HG03060 (cell line): ENCODE results near the gene SPEN.

Experiments used
- ATAC-seq: cut with Tn5 transposase; IDR thresholded peaks from one replicate; pipeline ENCODE4 v1.9.1; 2021; ENCODE audit warnings: low read depth, moderate number of reproducible peaks; ENCODE audit not compliant: unreplicated experiment

SPEN gene

DNA sequence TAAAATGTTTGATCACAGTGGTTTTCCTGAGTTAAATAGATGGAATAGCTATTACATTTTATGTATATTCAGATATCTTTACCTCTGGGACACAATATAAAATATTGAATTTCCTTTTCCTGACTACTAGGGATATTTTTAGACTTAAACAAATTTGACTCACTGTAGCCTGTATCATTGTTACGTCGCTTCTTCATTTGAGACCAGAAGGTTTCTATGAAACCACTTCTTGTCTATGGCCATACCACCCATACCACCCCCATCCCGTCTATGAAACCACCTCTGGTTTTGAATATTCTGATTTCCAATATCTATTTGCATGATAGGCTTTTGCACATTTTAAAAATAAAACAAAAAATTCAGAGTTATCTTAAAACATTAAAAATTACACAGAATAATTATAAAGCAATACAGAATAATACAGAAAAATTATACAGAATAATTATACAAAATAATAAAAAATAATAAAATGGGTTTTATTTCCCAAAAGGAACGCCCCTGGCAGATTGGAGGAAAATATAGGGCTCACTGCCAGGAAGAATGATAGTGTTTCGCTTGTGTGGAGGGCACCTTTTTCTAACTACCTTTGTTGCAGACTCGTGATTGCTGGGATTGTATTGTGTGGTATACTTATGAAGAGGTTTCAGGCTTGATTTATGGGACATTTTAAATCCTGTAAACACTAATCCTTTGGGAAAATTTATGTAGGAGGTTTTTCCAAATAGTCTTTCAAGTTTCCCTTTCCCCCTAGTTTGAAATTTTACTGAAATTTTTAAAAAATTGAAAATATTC is 4.7 kb downstream of the SPEN start:
- ATAC-seq: no peak

DNA sequence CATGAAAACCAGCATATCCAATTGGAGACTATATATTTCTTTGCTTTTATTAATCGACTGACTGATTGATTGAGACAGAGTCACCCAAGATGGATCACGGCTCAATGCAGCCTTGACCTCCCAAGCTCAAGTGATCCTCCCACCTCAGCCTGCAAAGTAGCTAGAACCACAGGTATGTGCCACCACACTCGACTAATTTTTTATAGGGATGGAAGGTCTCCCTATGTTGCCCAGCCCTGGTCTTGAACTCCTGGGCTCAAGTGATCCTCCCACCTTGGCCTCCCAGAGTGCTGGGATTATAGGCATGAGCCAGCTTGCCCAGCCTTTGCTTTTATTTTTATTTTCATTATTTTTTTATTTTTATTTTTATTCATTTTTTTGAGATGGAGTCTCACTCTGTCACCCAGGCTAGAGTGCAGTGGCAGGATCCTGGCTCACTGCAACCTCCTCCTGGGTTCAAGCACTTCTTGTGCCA is 5.4 kb downstream of the SPEN start:
- no peak for ATAC-seq

DNA sequence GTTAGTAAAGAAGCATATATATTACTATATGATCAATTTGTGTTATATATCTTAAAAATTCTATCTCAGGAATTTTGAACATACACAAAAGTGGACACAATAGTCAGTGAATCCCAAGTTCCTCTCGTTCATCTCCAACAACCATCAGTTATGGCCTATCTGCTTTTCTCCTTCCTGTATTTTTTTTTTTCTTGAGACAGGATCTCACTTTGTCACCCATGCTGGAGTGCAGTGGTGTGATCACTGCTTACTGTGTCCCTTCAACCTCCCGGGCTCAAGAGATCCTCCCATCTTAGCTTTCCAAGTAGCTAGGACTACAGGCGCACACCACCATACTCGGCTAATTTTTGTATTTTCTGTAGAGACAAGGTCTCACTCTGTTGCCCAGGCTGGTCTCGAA is 9.4 kb downstream of the SPEN start:
- ATAC-seq: no peak

DNA sequence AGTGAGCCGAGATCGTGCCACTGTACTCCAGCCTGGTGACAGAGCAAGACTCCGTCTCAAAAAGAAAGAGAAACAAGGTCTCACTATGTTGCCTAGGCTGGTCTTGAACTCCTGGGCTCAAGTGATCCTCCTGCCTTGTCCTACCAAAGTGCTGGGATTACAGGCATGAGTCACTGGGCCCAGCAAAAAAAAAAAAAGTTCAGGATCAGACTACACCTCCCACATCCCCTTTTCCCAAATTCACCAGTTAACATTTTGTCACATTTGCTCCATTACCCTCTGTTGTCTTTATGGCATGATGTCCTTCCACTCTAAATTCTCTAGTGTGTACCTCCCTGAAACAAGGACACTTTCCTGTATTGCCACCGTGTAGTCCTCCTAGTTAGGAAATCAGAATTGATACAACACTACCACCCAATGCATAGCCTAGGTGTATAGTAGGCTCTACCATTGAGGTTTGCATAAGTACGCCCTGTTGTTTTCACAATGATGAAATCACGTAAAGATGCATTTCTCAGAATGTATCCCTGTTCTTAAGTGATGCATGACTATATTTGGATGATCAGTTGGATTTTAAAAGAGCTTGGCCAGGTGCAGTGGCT is 10.7 kb downstream of the SPEN start:
- no peak for ATAC-seq

DNA sequence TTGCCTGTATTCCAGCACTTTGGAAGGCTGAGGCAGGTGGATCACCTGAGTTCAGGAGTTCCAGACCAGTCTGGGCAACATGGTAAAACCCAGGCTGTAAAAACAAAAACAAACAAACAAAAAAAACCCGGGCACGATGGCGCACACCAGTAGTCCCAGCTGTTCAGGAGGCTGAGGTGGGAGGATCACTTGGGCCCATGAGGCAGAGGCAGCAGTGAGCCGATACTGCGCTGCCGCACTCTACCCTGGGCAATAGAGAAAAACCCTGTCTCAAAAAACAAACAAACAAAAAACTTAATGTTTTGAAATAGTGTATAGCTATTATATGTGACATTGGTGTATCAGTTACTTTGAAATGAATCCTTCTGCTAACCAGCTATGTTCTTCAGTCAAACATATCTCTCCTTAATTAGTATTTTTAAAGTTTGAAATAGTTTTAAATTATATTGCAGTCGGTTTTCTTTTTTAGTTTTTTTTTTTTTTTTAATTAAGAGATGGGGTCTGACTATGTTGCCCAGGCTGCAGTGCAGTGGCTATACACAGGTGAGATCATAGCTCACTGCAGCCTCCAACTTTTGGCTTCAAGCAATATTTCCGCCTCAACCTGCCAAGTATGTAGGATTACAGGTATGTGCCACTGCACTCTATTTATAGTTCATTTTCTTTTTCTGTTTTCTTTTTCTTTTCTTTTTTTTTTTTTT is 11.3 kb downstream of the SPEN start:
- ATAC-seq: no peak

DNA sequence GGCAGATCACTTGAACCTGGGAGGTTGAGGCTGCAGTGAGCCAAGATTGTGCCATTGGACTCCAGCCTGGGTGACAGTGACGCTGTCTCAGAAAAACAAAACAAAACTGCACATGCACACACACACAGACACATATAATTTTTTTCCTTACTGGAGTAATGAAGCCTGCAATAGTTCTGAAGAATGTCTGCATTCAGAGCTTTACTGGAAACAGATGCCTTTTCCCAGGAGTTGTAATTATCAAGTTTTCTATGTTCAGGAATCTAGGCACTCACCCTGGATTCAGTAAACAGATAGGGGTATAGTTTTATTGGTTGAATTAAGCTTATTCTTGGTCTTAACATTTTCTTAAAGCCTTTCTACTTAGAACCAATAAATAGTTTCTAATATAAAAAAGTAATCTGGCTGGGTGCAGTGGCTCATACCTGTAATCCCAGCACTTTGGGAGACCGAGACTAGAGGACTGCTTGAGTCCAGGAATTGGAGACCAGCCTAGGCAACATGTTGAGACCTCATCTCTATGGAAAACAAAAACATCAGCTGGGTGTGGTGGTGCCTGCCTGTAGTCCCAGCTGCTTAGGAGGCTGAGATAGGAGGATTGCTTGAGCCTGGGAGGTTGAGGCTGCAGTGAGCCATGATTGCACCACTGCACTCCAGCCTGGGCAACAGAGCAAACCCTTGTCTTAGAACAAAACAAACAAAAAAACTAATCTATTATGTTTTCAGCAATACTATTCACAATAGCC is 15.8 kb downstream of the SPEN start:
- ATAC-seq: no peak

DNA sequence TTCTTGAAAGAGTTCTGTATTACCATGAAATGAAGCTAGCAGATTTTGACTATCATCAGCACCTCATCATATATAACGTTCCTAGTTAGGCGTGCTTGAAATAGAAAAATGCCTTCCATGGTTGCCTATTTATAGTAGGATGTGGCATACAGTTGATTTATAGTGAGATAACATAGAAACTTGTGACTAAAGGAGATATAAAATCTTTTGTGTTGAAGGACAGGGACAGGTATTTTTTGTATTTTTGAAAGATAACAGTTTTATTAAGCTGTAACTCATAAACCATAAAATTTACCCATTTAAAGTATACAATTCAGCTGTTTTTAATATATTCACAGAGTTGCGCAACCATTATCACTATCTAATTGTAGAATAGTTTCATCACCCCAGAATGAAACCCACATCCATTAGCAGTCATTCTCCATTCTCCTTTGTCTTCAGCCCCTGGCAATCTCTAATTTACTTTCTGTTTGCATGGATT is 19.3 kb downstream of the SPEN start:
- ATAC-seq: no peak

DNA sequence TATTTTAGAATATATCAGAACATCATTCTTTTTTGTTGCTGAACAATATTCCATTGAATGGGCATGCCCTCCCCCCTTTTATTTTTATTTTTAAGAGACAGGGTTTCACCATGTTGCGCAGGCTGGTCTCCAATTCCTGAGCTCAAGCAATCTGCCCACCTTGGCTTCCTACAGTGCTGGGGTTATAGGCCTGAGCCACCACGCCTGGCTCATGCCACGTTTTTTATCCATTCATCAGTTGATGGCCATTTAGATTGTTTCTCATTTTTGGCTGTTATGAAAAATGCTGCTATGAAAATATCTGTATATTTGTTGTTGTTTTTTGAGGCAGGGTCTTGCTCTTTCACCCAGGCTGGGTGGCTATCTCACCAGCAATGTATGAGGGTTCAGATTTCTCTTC is 19.8 kb downstream of the SPEN start:
- ATAC-seq: no peak

DNA sequence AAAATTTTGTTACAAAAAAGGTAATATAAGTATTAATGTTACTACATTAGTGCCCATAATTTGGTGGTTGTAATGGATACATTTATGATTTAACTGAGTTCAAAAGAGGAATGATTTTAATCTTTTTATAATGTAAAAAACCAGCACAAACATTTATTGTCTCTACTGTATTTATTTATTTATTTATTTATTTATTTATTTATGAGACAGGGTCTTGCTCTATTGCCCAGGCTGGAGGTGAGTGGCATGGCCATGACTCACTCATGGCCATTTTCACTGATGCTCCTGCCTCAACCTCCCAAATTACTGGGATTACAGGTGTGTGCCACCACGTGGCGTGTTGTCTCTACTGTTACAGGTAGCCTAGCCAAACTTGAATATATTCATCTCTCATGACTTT is 21.9 kb downstream of the SPEN start:
- ATAC-seq: no peak

DNA sequence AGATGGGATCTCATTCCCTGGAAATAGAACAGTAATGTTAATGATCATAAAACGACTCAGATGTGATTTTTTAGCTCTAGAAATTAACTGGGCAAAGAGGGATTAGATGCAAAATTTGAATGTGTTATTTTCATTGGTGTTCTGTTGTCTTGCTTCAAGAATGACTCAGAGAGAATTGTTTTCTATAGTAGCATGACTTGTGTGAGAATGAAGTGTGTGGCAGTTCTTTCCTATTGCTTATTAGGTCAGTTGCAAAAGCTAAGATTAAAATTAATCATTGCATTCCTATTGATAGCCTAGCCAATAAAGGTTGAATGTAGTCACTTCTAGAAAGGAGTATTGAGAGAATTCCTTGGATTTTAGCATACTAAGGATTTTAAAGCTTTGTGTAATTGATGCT is 22.9 kb downstream of the SPEN start:
- ATAC-seq: no peak

DNA sequence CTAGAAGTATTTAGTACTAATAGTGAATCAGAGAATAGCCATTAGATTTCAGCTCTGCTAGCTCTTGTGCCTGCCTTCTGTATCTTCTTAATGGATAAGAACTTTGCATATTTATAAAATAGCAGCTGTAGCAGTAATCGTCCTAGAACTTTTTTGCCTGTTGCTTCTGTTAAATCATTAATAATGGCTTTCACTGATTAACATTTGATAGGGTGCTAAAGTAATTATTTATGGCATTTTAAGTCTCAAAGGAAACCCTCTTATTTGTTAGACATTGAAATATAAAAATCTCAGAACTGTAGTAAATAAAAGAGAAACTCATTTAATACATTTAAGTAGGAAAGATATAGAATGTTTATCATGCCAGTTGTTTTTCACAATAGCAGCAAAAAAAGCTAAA is 27.0 kb downstream of the SPEN start:
- ATAC-seq: no peak

DNA sequence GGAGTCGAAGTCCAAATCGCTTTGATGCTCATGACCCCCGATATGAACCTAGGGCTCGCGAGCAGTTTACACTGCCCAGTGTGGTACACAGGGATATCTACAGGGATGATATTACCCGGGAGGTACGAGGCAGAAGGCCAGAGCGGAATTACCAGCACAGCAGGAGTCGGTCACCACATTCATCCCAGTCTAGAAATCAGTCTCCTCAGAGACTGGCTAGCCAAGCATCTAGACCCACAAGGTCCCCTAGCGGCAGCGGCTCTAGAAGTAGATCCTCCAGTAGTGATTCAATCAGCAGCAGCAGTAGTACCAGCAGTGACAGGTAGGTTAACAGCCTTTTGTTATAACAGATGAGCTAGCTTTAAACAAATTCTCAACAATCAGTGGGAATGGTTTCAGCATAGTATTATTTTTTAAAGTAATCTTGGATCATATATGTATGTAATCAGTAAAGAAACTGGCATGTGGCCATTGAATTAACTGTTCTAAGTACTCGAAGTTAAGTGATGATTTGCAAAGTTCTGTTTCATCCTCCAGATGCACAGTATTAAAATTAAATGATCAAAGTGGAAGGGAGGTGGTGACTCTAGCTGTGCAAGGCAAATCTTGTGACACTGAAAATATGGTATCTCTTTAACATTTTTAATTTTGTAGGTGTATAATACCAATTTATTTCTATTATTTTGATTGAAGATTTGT is 29.0 kb downstream of the SPEN start:
- ATAC-seq: no peak

DNA sequence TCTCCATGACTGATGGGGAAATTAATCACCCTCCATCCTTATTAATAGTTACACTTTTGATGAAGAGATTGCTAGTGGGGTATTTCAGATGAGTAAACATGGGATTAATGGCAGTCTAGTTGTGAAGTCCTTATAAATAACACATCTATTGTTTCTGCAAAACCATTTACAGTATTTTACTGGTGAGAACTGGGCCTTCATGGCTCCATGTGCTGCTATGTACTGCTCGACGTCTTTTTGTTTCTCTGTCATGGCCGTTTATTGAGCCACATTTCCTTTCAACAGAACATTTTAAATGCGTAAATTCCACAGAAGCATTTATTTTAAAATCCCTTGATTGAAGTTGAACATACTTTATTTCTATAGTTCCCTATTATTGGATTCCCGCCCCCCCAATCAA is 34.5 kb downstream of the SPEN start:
- no peak for ATAC-seq

DNA sequence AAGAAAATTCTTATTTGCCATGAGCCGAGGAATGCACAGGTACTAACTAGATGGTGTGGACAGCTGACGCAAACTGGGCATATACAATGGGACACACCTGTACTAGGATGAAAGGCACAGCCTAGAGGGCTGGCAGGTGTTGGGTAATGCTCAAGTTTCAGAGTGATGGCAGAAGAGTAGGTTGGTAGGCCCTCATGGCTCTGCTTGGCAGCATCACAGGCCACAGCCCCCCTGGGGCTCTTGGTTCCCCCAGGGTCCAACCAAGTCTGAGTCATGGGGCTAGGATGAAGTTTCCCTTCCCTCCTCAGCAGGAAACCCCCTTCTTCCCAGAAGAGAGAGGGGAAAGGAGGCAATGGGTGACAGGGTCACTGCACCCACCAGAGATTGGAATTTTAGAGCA is 35.2 kb downstream of the SPEN start:
- ATAC-seq: no peak

DNA sequence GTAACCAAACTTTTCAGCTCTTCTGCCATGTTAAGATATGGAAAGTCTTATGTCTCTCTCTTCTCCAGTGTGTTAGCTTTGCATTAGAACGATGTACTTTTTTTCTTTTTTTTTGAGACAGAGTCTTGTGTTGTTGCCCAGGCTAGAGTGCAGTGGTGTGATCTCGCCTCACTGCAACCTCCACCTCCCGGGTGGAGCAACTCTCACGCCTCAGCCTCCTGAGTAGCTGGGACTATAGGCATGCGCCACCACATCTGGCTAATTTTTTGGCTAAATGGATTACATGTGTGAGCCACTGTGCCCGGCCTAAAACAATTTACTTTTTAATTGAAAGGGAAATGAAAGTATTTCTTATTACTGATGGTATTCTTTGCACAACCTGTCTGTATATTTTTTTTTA is 35.8 kb downstream of the SPEN start:
- no peak for ATAC-seq

DNA sequence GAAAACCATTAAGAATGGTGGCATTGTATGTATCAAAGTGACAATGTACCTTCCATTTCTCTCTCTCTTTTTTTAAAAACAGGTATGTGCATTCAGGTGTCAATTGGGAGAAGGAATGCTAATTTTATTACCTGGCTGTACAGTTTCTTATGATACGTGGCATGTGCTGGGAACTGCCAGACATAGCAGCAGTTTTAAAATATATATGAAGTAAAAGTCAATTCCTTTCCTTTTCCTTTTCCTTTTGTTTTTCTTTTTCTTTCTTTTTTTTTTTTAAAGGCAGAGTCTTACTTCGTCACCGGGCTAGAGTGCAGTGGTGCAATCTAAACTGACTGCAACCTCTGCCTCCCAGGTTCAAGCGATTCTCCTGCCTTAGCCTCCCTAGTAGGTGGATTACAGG is 37.0 kb downstream of the SPEN start:
- ATAC-seq: no peak

DNA sequence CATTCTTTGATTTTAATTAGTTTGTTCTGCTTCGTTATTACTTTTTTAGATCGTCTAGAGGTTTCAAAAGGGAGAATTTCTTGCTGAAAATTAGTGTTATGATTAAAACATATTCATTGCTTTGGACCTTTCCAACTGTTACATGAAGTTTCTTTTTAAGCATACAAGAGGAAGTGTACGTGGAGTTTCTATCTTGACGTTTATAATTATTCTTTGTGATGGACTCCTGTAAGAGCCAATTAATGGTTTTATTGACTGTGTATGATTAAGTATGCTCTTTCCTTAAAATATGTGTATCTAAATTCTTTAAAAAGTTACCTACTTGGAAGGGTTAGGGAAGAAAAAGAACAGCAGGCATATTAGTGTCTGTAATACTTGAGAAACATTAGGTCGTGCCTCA is 37.8 kb downstream of the SPEN start:
- ATAC-seq: no peak

DNA sequence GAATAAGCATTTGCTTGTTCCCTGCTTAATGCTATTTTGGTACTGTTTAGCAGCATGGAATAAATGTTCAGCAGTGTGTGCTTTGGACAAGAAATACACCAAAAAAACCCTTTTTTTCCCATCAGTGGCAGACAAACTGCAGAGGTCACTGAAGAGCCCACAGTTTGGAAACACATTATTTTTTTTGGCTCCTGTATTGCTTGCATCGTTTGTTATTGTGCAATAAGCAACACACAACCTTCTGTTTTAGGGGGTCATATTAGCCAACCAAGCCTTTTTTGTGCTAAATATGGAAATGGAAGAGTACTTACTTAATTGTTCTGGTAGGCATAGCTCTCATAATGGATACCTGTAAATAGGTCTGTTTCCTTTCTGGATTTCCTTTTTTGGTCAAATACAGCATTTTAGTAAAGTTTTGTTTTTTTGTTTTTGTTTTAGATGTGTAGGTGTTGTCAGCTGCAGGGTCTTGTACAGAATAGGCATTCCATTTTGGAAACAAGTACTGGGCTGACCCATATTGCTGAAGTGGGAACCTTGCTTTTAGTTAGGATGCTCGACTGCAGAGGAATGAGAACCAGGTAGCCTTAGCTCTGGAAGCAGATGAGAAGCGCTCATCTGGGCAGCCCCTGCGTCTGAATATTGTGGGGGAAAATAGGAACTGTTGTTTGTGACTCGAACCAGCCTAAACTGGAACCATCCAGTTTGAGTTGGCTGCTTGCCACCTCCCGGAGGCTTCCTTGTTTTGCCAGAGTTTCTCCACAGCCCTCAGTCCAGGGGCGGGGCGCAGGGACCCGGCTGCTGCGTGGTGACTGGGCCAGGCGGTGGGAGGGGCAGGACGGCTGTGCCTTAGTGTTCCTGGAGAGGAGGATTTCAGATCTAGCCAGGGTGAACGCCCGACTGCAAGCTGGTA is 38.4 kb downstream of the SPEN start:
- no peak for ATAC-seq

DNA sequence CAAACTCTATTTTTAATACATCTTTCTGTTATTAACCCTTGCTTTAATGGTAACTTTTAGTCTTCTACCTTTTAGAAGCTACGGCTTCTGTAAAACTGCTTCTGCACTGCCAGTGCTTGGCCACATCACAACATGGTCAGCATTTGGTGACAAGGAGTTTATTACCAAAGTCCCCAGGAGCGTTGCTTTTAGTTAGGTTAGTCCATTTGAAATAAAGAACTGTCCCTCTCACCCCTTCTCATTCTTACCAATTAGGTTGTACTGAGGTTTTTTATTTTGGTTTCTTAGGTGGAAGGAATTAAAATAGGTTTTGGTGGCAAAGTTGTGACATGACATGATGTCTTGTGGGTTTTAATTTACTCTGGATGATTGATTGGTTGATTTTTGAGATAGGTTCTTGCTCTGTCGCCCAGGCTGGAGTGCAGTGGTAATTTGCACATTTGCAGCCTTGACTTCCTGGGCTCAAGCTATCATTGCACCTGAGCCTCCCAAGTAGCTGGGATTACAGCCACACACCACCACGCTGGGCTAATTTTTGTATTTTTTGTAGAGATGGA is 39.2 kb downstream of the SPEN start:
- no peak for ATAC-seq
